ENCODE results near the gene CMC1. TPM values are rescaled to one million over a fixed set of nuclear protein-coding genes. Genes with fewer than 3 reads are reported as not detected.
A peak's percentile ranks its signal among the peaks of the same experiment; 100 is the strongest.

CMC1 gene
- polyA plus RNA-seq, 3 donors = 13.2 to 43.9 (median 40.5) TPM

DNA sequence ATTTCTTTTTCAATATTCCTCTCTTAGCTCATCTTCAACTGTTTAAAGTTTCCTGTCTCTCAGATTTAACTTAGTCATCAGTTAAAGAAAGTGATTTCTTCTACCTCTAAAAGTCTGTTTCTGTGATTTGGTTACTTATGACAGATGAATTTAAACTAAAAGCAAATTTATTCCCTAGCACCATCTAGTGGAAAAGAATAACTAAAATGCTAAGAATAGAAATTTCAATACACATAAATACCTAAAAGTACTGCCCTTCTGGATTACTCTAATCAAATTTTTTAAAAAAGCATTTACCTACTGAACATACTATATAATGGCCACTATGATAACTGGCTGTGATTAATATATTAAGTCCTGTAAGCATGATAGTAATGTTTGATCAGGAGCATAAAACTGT, 93.1 kb downstream of the CMC1 start:
- Histone ChIP-seq H3K9ac (ENCODE audit: insufficient read depth, low read length, poor library complexity, severe bottlenecking) (no peak overlapping the region), H3K36me3 (replicated peaks in 1 of 2; ENCODE audit: control insufficient read depth in 1 of 2, insufficient read depth in 2 of 2, low read length in 2 of 2) (peaks cover 73 to 99% of the 10 kb centered on the region in 2 donors), H3K27ac (ENCODE audit: low read depth in 1 of 2, low read length in 2 of 2) (no peak overlapping the region), H3K79me2 (ENCODE audit: insufficient read depth, low read length) (no peaks in the 10 kb centered on the region), H3K4me3 (replicated peaks in 1 of 3; ENCODE audit: low read depth in 2 of 3, low read length in 3 of 3) (no peak overlapping the region), H3K4me1 (ENCODE audit: control insufficient read depth in 1 of 2, insufficient read depth in 2 of 2, low read length in 2 of 2) (no peaks in the 10 kb centered on the region), H3K9me3 (replicated peaks in 1 of 2; ENCODE audit: control insufficient read depth in 1 of 2, insufficient read depth in 1 of 2, low read length in 2 of 2) (no peaks in the 10 kb centered on the region), H2AFZ (ENCODE audit: insufficient read depth, low read depth, low read length, poor library complexity, severe bottlenecking) (no peak overlapping the region), H3K27me3 (ENCODE audit: control insufficient read depth in 2 of 2, insufficient read depth in 2 of 2, low read length in 2 of 2) (no peaks in the 10 kb centered on the region), H4K20me1 (ENCODE audit: insufficient read depth, low read length) (peaks cover 5% of the 10 kb centered on the region), H3K4me2 (replicated peaks; ENCODE audit: extremely low read depth, low read length, poor library complexity, severe bottlenecking) (no peak overlapping the region)
- Mint-ChIP-seq H3K36me3 (peaks cover 62 to 63% of the 10 kb centered on the region in 2 donors), H3K27ac (no peak overlapping the region), H3K9me3 (no peaks in the 10 kb centered on the region), H3K27me3 (ENCODE audit: low read depth in 3 of 3) (no peaks in the 10 kb centered on the region), H3K4me1 (no peaks in the 10 kb centered on the region), H3K4me3 (no peak overlapping the region)
- TF ChIP-seq, protein P1, sequence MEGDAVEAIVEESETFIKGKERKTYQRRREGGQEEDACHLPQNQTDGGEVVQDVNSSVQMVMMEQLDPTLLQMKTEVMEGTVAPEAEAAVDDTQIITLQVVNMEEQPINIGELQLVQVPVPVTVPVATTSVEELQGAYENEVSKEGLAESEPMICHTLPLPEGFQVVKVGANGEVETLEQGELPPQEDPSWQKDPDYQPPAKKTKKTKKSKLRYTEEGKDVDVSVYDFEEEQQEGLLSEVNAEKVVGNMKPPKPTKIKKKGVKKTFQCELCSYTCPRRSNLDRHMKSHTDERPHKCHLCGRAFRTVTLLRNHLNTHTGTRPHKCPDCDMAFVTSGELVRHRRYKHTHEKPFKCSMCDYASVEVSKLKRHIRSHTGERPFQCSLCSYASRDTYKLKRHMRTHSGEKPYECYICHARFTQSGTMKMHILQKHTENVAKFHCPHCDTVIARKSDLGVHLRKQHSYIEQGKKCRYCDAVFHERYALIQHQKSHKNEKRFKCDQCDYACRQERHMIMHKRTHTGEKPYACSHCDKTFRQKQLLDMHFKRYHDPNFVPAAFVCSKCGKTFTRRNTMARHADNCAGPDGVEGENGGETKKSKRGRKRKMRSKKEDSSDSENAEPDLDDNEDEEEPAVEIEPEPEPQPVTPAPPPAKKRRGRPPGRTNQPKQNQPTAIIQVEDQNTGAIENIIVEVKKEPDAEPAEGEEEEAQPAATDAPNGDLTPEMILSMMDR (IDR thresholded peaks at IDR 0.05) = peak; percentile 27
- intact Hi-C loops (cut with micrococcal nuclease) = loop anchor here in 1 of 2 donors (10.0 kb wide), 1 partner anchor 620 kb away; no protein-coding TSS in a partner anchor
- DNase-seq = no peak

GRCh38 chr3:28335246-28335645, 93.8 kb downstream of the CMC1 start:
- H3K9ac ChIP-seq (ENCODE audit: insufficient read depth, low read length, poor library complexity, severe bottlenecking) = no peak overlapping the region
- H3K79me2 ChIP-seq (ENCODE audit: insufficient read depth, low read length) = peaks cover 1% of the 10 kb centered on the region
- H4K20me1 ChIP-seq (ENCODE audit: insufficient read depth, low read length) = peaks cover 5% of the 10 kb centered on the region
- H3K27ac ChIP-seq (ENCODE audit: low read depth in 1 of 2, low read length in 2 of 2) = peak overlapping the region in 1 of 2 donors; percentile 0
- DNase-seq = no peak
- H2AFZ ChIP-seq (ENCODE audit: insufficient read depth, low read depth, low read length, poor library complexity, severe bottlenecking) = no peak overlapping the region
- peaks cover 64 to 66% of the 10 kb centered on the region in 2 donors for H3K36me3 Mint-ChIP-seq
- H3K4me1 Mint-ChIP-seq = peaks cover 2% of the 10 kb centered on the region
- H3K36me3 ChIP-seq (replicated peaks in 1 of 2; ENCODE audit: control insufficient read depth in 1 of 2, insufficient read depth in 2 of 2, low read length in 2 of 2) = peaks cover 73 to 99% of the 10 kb centered on the region in 2 donors
- no CpG with 5 or more reads among the region's 2 CpGs for WGBS (ENCODE audit: insufficient coverage)
- no peaks in the 10 kb centered on the region for H3K27me3 Mint-ChIP-seq (ENCODE audit: low read depth in 3 of 3)
- no peaks in the 10 kb centered on the region for H3K9me3 Mint-ChIP-seq
- H3K27ac Mint-ChIP-seq = peak overlapping the region in 3 of 7 donors; percentile 16 to 83 (median 20)
- no peak overlapping the region for H3K4me3 ChIP-seq (replicated peaks in 1 of 3; ENCODE audit: low read depth in 2 of 3, low read length in 3 of 3)
- H3K27me3 ChIP-seq (ENCODE audit: control insufficient read depth in 2 of 2, insufficient read depth in 2 of 2, low read length in 2 of 2) = no peaks in the 10 kb centered on the region
- TF ChIP-seq, protein P1 (IDR thresholded peaks at IDR 0.05) = no peak
- H3K4me3 Mint-ChIP-seq = no peak overlapping the region
- intact Hi-C loops (cut with micrococcal nuclease) = loop anchor here in 1 of 2 donors (10.0 kb wide), 1 partner anchor 620 kb away; no protein-coding TSS in a partner anchor
- H3K9me3 ChIP-seq (replicated peaks in 1 of 2; ENCODE audit: control insufficient read depth in 1 of 2, insufficient read depth in 1 of 2, low read length in 2 of 2) = no peaks in the 10 kb centered on the region
- no peak overlapping the region for H3K4me2 ChIP-seq (replicated peaks; ENCODE audit: extremely low read depth, low read length, poor library complexity, severe bottlenecking)
- H3K4me1 ChIP-seq (ENCODE audit: control insufficient read depth in 1 of 2, insufficient read depth in 2 of 2, low read length in 2 of 2) = no peaks in the 10 kb centered on the region
